OCI-LY7 (cell line): ENCODE measurements around the gene MRC1. TPM values are rescaled to one million over a fixed set of nuclear protein-coding genes. Genes with fewer than 3 reads are reported as not detected.

Experiments
- BruUV-seq: library from RNA; stranded (reverse); fragments of 400-500 nt; replicated peaks from 2 replicates; lab custom pipeline; 2021; lab: Mats Ljungman, UMichigan
- CTCF ChIA-PET: fragments of 300-600 bp; sonication (Branson Sonifier 250); formaldehyde crosslinking; loops from one replicate; lab custom pipeline; 2022; ENCODE audit warnings: antibody characterized with exemption; ENCODE audit not compliant: unreplicated experiment; lab: Charles Lee
- POLR2A ChIA-PET: fragments of 300-600 bp; sonication (Branson Sonifier 250); formaldehyde crosslinking; loops from one replicate; lab custom pipeline; 2022; ENCODE audit warnings: antibody characterized with exemption; lab: Charles Lee
- DNase-seq: peaks from one replicate; pipeline ENCODE4 v3.0.0-alpha.2; 2015; ENCODE audit warnings: low spot score
- H2AFZ ChIP-seq: fragments of 200-600 bp; sonication (generic), shearing (Covaris generic); 2 replicates; pipeline ENCODE4 v1.6.1; 2014; ENCODE audit warnings: mild to moderate bottlenecking, antibody characterized with exemption, low read length, moderate library complexity
- H3K27ac ChIP-seq: fragments of 200-600 bp; sonication (generic); 2 replicates; pipeline ENCODE4 v1.5.1; 2014; ENCODE audit warnings: mixed run types, low read depth, mild to moderate bottlenecking, moderate library complexity, low read length, inconsistent platforms; ENCODE audit not compliant: poor library complexity, severe bottlenecking
- H3K36me3 ChIP-seq: fragments of 200-600 bp; sonication (generic); 2 replicates; pipeline ENCODE4 v1.6.1; 2014; ENCODE audit warnings: mild to moderate bottlenecking, antibody characterized with exemption, low read length, moderate library complexity, mixed read lengths; ENCODE audit not compliant: insufficient read depth
- H3K4me1 ChIP-seq: fragments of 200-600 bp; sonication (generic); 2 replicates; pipeline ENCODE4 v1.5.1; 2014; ENCODE audit warnings: mild to moderate bottlenecking, low read length; ENCODE audit not compliant: insufficient read depth, poor library complexity, severe bottlenecking
- H3K4me2 ChIP-seq: fragments of 200-600 bp; sonication (generic); 2 replicates; pipeline ENCODE4 v1.6.1; 2014; ENCODE audit warnings: mild to moderate bottlenecking, low read length
- H3K4me3 ChIP-seq: fragments of 200-600 bp; sonication (generic); 2 replicates; pipeline ENCODE4 v1.5.1; 2014; ENCODE audit warnings: mild to moderate bottlenecking, low read depth, low read length; ENCODE audit not compliant: poor library complexity, severe bottlenecking
- H3K79me2 ChIP-seq: fragments of 200-600 bp; sonication (generic); 2 replicates; pipeline ENCODE4 v1.6.1; 2016; ENCODE audit warnings: low read depth, mild to moderate bottlenecking, low read length, moderate library complexity, mixed read lengths; ENCODE audit not compliant: insufficient read depth
- H3K9me2 ChIP-seq: fragments of 200-600 bp; sonication (generic); 2 replicates; pipeline ENCODE4 v1.6.1; 2016; ENCODE audit warnings: mild to moderate bottlenecking, low read length, mixed read lengths; ENCODE audit not compliant: insufficient read depth
- H3K9me3 ChIP-seq: fragments of 200-600 bp; sonication (generic); 2 replicates; pipeline ENCODE4 v1.6.1; 2014; ENCODE audit warnings: mild to moderate bottlenecking, mixed run types, low read length, mixed read lengths
- H4K20me1 ChIP-seq: fragments of 200-600 bp; sonication (generic); 2 replicates; pipeline ENCODE4 v1.6.1; 2014; ENCODE audit warnings: mild to moderate bottlenecking, antibody characterized with exemption, low read length, moderate library complexity, mixed read lengths; ENCODE audit not compliant: insufficient read depth
- EZH2phosphoT487 ChIP-seq: fragments of 200-600 bp; sonication (generic); IDR thresholded peaks from 2 replicates; pipeline ENCODE4 v1.6.1; 2018; ENCODE audit warnings: low read depth, borderline replicate concordance, mild to moderate bottlenecking, mixed run types, antibody characterized with exemption, low read length, moderate library complexity, mixed read lengths
- intact Hi-C: fragments of 100-400 bp; cut with micrococcal nuclease; formaldehyde crosslinking; loops from one replicate; pipeline ENCODE4 v1.10.0; 2022; ENCODE audit not compliant: unreplicated experiment
- total RNA-seq, 2 experiments: library from RNA; depleted of rRNA in 1 of 2; stranded (reverse); fragments of >200 nt in 1 of 2; shearing (Covaris generic) in 1 of 2; gene quantifications; 2 replicates each; pipeline ENCODE4 v1.2.3, GENCODE V29; 2014 to 2022
- TF ChIP-seq, protein P1 (sequence below): fragments of 200-600 bp; sonication (generic); conservative IDR thresholded peaks from 2 replicates; pipeline ENCODE4 v1.5.1; 2014; ENCODE audit warnings: mild to moderate bottlenecking, antibody characterized with exemption, low read length, moderate library complexity, mixed read lengths

Gene MRC1
- total RNA-seq, 2 experiments from 2014 or later: not detected

DNA sequence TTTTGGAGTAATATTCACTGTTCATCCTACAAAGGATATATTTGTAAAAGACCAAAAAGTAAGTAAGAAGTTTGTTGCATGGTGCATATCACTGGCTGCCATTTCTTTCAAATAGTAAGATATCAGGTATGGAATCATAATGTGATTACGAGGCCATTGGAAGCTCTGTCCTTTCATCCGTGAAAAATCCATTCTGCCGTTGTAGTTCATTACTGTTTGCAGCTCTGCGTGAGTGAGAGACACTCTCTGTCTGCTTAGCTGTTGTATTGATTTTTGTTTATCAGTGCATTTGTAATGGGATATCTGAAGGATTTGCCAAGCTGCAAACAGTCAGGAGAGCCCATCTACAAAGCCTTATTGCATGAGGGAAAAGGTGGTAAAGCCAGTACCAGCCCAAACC is 98.5 kb downstream of the MRC1 start:
- no peaks in the 10 kb centered on the region for H4K20me1 ChIP-seq
- intact Hi-C loops: no loop called here
- CTCF ChIA-PET: no interaction called here
- no peak overlapping the region for H2AFZ ChIP-seq
- POLR2A ChIA-PET: no interaction called here
- H3K79me2 ChIP-seq: no peaks in the 10 kb centered on the region
- H3K9me2 ChIP-seq: no peaks in the 10 kb centered on the region
- H3K36me3 ChIP-seq: no peaks in the 10 kb centered on the region
- TF ChIP-seq, protein P1, sequence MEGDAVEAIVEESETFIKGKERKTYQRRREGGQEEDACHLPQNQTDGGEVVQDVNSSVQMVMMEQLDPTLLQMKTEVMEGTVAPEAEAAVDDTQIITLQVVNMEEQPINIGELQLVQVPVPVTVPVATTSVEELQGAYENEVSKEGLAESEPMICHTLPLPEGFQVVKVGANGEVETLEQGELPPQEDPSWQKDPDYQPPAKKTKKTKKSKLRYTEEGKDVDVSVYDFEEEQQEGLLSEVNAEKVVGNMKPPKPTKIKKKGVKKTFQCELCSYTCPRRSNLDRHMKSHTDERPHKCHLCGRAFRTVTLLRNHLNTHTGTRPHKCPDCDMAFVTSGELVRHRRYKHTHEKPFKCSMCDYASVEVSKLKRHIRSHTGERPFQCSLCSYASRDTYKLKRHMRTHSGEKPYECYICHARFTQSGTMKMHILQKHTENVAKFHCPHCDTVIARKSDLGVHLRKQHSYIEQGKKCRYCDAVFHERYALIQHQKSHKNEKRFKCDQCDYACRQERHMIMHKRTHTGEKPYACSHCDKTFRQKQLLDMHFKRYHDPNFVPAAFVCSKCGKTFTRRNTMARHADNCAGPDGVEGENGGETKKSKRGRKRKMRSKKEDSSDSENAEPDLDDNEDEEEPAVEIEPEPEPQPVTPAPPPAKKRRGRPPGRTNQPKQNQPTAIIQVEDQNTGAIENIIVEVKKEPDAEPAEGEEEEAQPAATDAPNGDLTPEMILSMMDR: no peak
- TF ChIP-seq EZH2phosphoT487: no peak
- BruUV-seq: no TSS peak
- H3K4me3 ChIP-seq: no peak overlapping the region
- no peaks in the 10 kb centered on the region for H3K4me1 ChIP-seq
- H3K9me3 ChIP-seq: no peaks in the 10 kb centered on the region
- no peak for DNase-seq
- no peak overlapping the region for H3K27ac ChIP-seq
- no peak overlapping the region for H3K4me2 ChIP-seq

DNA sequence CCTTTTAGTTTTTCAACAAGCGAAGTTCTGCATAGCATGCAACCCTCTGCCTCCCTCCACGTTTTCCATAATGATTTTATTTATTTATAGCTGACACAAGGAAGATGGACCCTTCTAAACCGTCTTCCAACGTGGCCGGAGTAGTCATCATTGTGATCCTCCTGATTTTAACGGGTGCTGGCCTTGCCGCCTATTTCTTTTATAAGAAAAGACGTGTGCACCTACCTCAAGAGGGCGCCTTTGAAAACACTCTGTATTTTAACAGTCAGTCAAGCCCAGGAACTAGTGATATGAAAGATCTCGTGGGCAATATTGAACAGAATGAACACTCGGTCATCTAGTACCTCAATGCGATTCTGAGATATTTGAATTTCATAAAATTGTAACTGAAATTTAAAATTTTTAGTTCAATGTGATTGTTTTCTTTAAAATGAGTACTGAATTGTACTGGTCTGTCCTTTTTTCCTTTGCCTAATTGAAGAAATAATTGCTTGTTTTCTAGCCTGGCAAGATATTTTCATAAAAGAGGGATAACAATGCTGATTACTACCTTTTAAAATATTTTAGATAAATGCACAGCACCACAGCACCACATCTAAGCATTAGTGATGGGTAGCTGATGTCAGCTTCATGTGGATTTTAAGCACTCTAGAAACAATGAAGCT is 101.1 kb downstream of the MRC1 start:
- Histone ChIP-seq H2AFZ (no peak overlapping the region), H3K4me2 (no peak overlapping the region), H3K27ac (no peak overlapping the region), H3K79me2 (no peaks in the 10 kb centered on the region), H3K9me2 (no peaks in the 10 kb centered on the region), H3K9me3 (no peaks in the 10 kb centered on the region), H3K4me1 (no peaks in the 10 kb centered on the region), H3K36me3 (no peaks in the 10 kb centered on the region), H3K4me3 (no peak overlapping the region), H4K20me1 (no peaks in the 10 kb centered on the region)
- intact Hi-C loops: loop anchor here (2.0 kb wide), 1 partner anchor 195 kb away; no protein-coding TSS in a partner anchor
- TF ChIP-seq EZH2phosphoT487: no peak
- TF ChIP-seq, protein P1: peak; percentile 82
- CTCF ChIA-PET: no interaction called here
- POLR2A ChIA-PET: interaction anchor here (0.5 kb wide), 1 partner anchor 34 kb away, joined by 3 read pairs; no protein-coding TSS in a partner anchor
- DNase-seq: peak; percentile 50
- no TSS peak for BruUV-seq

- Histone ChIP-seq H3K36me3 (no peaks in the 10 kb centered on the region), H3K4me2 (no peak overlapping the region), H3K9me2 (no peaks in the 10 kb centered on the region), H3K4me1 (no peaks in the 10 kb centered on the region), H3K79me2 (no peaks in the 10 kb centered on the region), H2AFZ (no peak overlapping the region), H3K27ac (no peak overlapping the region), H4K20me1 (no peaks in the 10 kb centered on the region), H3K4me3 (no peak overlapping the region), H3K9me3 (no peaks in the 10 kb centered on the region)
- ChIA-PET CTCF (no interaction called here), POLR2A (interaction anchor here (0.8 kb wide), 1 partner anchor 14 kb away, joined by 3 read pairs; no protein-coding TSS in a partner anchor)
- no TSS peak for BruUV-seq
- TF ChIP-seq EZH2phosphoT487: no peak
- TF ChIP-seq, protein P1: no peak
- intact Hi-C loops: no loop called here
- DNase-seq: no peak
Measured at GRCh38 chr10:17912754-17913153, 103.6 kb downstream of the MRC1 start.
